ENCODE results near the gene SLCO4A1.

DNA sequence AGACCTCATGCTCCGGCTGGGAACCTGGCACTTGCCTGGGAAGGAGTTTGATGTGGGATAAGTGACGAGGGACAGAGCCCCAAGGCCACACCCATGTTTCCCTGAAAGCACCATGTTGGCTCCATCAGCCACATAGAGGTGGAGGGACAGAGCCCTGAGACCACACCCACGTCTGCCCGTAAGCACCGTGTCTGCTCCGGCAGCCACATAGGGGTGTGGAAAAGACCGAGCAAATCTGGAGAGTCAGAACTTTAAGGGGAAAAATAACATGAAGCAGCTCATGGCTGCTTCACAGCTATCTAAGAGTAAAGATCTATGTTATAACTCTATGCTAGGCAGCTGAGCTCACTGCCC, 15.3 kb downstream of the SLCO4A1 start:
- TF ChIP-seq CTCF (IDR thresholded peaks at IDR 0.05; ENCODE audit: extremely low read depth in 1 of 2, insufficient read depth in 1 of 2, low read depth in 1 of 2, low read length in 2 of 2) (no peak), POLR2A (IDR thresholded peaks at IDR 0.05; ENCODE audit: low read depth, low read length) (no peak), EZH2 (IDR thresholded peaks at IDR 0.05; ENCODE audit: borderline replicate concordance, low read depth, low read length, severe bottlenecking) (no peak), POLR2AphosphoS5 (IDR thresholded peaks at IDR 0.05; ENCODE audit: insufficient read depth, low read depth, low read length) (no peak), JUN (IDR thresholded peaks at IDR 0.05; ENCODE audit: borderline replicate concordance, insufficient read depth, insufficient read length, low read depth) (no peak), FOS (IDR thresholded peaks at IDR 0.05; ENCODE audit: borderline replicate concordance, insufficient read depth, low read length) (no peak), GATA2 (IDR thresholded peaks at IDR 0.05; ENCODE audit: insufficient read depth, insufficient read length, low read depth, low read length) (no peak), MYC (IDR thresholded peaks at IDR 0.05; ENCODE audit: low read depth, low read length) (no peak)
- TF ChIP-seq, protein P1, sequence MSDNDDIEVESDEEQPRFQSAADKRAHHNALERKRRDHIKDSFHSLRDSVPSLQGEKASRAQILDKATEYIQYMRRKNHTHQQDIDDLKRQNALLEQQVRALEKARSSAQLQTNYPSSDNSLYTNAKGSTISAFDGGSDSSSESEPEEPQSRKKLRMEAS (IDR thresholded peaks at IDR 0.05; ENCODE audit: insufficient read depth, insufficient read length) = no peak
